SH-SY5Y (cell line): ENCODE data around the gene UNC119.

ENCODE experiments used
- GATA2 ChIP-seq: IDR thresholded peaks from 2 replicates; pipeline ENCODE4 v1.6.1; 2011; ENCODE audit warnings: mild to moderate bottlenecking, low read depth, low read length
- GATA3 ChIP-seq: IDR thresholded peaks from 2 replicates; pipeline ENCODE4 v1.6.1; 2011; ENCODE audit warnings: low read depth, mild to moderate bottlenecking, low read length, moderate library complexity

DNA sequence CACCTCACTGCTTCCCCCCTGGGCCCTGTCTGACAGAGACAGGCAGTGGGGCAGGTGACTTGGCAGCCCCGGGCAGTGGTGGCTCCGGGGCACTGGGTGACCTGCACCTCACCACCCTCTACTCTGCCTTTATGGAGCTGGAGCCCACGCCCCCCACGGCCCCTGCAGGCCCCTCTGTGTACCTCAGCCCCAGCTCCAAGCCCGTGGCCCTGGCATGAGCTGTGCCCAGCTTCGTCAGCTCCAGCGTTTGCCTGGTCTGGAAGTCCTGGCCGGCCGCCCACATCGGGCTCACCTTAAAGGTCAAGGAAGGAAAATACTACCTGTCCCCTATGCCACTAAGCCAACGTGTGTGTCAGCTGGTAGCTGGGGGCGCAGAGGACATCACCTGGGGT is 15.2 kb downstream of the UNC119 start:
- no peak for TF ChIP-seq GATA3
- no peak for TF ChIP-seq GATA2
